ENCODE results near the gene AHCY. TPM values are rescaled to one million over a fixed set of nuclear protein-coding genes. Genes with fewer than 3 reads are reported as not detected.

Gene AHCY
- total RNA-seq, 1 experiment from 2014 or later = 401 TPM

DNA sequence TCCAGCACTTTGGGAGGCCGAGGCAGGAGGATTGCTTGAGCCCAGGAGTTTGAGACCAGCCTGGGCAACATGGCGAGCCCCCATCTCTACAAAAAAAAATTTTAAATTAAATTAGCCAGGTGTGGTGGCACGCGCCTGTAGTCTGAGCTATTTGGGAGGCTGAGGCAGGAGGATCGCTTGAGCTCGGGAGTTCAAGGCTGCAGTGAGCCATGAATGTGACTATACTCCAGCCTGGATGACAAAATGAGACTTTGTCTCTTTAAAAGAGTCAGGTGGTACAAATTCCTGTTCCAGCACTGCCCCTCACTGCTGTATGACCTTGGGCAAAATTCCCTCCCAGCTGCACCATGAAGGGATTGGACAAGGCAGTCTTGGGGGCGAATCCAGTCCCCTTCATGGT is 28.5 kb downstream of the AHCY start:
- DNase-seq (ENCODE audit: low spot score) (no peak), ATAC-seq (no peak)
- no peaks in the 10 kb centered on the region for H3K27me3 Mint-ChIP-seq (ENCODE audit: low read depth)
- CTCF ChIA-PET = interaction anchor here (1.1 to 2.3 kb wide), 2 partner anchors 15 to 84 kb away, joined by 3 to 14 read pairs; no protein-coding TSS in a partner anchor
- H3K4me1 Mint-ChIP-seq = no peaks in the 10 kb centered on the region
- TF ChIP-seq GTF2I (CRISPR knock-in tag; conservative IDR thresholded peaks at IDR 0.05) (no peak), NR2C2 (CRISPR knock-in tag; IDR thresholded peaks at IDR 0.05) (no peak), ELF4 (CRISPR knock-in tag; IDR thresholded peaks at IDR 0.05; ENCODE audit: low read depth) (no peak), RELA (CRISPR knock-in tag; IDR thresholded peaks at IDR 0.05; ENCODE audit: borderline replicate concordance) (no peak), ZNF219 (CRISPR knock-in tag; IDR thresholded peaks at IDR 0.05; ENCODE audit: borderline replicate concordance) (no peak), NR3C1 (CRISPR knock-in tag; conservative IDR thresholded peaks at IDR 0.05; ENCODE audit: low read depth) (no peak), NFE2L1 (CRISPR knock-in tag; IDR thresholded peaks at IDR 0.05) (no peak), RORB (CRISPR knock-in tag; IDR thresholded peaks at IDR 0.05) (no peak), TEAD1 (CRISPR knock-in tag; IDR thresholded peaks at IDR 0.05) (no peak)
- TF ChIP-seq, protein P1, sequence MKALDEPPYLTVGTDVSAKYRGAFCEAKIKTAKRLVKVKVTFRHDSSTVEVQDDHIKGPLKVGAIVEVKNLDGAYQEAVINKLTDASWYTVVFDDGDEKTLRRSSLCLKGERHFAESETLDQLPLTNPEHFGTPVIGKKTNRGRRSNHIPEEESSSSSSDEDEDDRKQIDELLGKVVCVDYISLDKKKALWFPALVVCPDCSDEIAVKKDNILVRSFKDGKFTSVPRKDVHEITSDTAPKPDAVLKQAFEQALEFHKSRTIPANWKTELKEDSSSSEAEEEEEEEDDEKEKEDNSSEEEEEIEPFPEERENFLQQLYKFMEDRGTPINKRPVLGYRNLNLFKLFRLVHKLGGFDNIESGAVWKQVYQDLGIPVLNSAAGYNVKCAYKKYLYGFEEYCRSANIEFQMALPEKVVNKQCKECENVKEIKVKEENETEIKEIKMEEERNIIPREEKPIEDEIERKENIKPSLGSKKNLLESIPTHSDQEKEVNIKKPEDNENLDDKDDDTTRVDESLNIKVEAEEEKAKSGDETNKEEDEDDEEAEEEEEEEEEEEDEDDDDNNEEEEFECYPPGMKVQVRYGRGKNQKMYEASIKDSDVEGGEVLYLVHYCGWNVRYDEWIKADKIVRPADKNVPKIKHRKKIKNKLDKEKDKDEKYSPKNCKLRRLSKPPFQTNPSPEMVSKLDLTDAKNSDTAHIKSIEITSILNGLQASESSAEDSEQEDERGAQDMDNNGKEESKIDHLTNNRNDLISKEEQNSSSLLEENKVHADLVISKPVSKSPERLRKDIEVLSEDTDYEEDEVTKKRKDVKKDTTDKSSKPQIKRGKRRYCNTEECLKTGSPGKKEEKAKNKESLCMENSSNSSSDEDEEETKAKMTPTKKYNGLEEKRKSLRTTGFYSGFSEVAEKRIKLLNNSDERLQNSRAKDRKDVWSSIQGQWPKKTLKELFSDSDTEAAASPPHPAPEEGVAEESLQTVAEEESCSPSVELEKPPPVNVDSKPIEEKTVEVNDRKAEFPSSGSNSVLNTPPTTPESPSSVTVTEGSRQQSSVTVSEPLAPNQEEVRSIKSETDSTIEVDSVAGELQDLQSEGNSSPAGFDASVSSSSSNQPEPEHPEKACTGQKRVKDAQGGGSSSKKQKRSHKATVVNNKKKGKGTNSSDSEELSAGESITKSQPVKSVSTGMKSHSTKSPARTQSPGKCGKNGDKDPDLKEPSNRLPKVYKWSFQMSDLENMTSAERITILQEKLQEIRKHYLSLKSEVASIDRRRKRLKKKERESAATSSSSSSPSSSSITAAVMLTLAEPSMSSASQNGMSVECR (CRISPR knock-in tag; IDR thresholded peaks at IDR 0.05; ENCODE audit: borderline replicate concordance) = no peak
- TF ChIP-seq, protein P2, sequence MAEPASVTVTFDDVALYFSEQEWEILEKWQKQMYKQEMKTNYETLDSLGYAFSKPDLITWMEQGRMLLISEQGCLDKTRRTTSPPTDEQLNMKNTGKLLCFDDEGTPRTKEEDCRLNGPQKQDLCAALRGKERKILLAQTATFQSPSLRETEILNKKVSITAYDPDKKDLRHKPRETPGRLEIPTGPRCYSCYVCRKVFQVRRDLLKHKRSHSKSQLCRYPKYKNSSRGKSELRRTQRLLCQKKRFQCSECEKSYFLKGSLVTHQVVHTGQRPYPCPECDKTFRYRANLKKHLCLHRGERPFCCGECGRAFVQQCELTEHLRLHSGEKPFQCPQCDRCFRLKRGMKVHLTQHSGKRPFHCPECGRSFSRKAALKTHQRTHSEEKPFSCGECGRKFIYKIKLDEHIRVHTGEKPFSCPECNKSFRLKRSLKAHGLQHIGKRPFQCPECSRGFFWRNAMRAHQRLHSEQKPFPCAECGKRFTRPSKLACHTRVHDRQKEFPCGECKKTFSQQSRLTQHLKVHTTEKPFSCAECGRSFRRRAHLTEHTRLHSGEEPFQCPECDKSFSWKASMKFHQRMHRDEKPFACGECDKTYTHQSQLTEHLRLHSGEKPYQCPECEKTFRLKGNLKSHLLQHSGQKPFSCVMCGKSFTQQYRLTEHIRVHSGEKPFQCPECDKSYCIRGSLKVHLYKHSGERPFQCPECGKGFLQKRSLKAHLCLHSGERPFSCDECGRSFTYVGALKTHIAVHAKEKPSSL (CRISPR knock-in tag; conservative IDR thresholded peaks at IDR 0.05) = no peak
- H3K9me3 Mint-ChIP-seq = no peaks in the 10 kb centered on the region
- H3K27ac Mint-ChIP-seq = no peak overlapping the region
- H3K36me3 Mint-ChIP-seq = peaks cover 55% of the 10 kb centered on the region
- H3K4me3 Mint-ChIP-seq = no peak overlapping the region
- POLR2A ChIA-PET = no interaction called here

DNA sequence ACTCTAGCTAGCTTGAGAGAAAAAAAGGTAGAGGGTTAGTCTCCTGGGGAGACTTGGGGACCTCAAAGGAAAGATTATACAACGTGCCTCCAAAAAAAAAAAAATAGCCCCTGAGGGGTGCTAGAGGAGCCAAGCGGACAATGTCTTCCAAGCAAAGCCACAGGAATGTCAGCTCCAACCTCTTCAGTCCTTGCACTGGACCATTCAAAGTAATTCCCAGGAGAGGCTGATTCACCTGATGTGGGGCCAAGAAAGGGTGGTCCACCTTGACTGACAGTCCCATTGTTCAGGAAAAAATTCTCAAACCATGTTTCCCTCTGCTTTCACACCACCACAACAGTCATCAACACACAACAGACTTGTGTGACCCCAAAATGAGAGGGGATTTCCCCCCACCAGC is 31.2 kb downstream of the AHCY start:
- TF ChIP-seq SOX15 (CRISPR knock-in tag; IDR thresholded peaks at IDR 0.05) = no peak
- TF ChIP-seq, protein P3, sequence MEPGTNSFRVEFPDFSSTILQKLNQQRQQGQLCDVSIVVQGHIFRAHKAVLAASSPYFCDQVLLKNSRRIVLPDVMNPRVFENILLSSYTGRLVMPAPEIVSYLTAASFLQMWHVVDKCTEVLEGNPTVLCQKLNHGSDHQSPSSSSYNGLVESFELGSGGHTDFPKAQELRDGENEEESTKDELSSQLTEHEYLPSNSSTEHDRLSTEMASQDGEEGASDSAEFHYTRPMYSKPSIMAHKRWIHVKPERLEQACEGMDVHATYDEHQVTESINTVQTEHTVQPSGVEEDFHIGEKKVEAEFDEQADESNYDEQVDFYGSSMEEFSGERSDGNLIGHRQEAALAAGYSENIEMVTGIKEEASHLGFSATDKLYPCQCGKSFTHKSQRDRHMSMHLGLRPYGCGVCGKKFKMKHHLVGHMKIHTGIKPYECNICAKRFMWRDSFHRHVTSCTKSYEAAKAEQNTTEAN (CRISPR knock-in tag; IDR thresholded peaks at IDR 0.05) = no peak
- no peak for TF ChIP-seq TCF7 (CRISPR knock-in tag; IDR thresholded peaks at IDR 0.05; ENCODE audit: low read depth)
- no peak for TF ChIP-seq GRHL2 (CRISPR knock-in tag; IDR thresholded peaks at IDR 0.05; ENCODE audit: insufficient replicate concordance, severe bottlenecking)
- TF ChIP-seq, protein P4, sequence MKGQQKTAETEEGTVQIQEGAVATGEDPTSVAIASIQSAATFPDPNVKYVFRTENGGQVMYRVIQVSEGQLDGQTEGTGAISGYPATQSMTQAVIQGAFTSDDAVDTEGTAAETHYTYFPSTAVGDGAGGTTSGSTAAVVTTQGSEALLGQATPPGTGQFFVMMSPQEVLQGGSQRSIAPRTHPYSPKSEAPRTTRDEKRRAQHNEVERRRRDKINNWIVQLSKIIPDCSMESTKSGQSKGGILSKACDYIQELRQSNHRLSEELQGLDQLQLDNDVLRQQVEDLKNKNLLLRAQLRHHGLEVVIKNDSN (CRISPR knock-in tag; IDR thresholded peaks at IDR 0.05) = no peak
- TF ChIP-seq FOXK1 (CRISPR knock-in tag; IDR thresholded peaks at IDR 0.05) = no peak
- ChIA-PET POLR2A (no interaction called here), CTCF (interaction anchor here (0.7 to 1.4 kb wide), 3 partner anchors 15 to 251 kb away, joined by 3 to 6 read pairs (median 3); no protein-coding TSS in a partner anchor)
- H3K4me3 Mint-ChIP-seq = no peak overlapping the region
- peaks cover 33% of the 10 kb centered on the region for H3K36me3 Mint-ChIP-seq
- peaks cover 3% of the 10 kb centered on the region; the same call in 1 of the 2 replicates for H3K4me1 Mint-ChIP-seq
- peaks cover 7% of the 10 kb centered on the region for H3K27me3 Mint-ChIP-seq (ENCODE audit: low read depth)
- H3K27ac Mint-ChIP-seq = no peak overlapping the region
- ATAC-seq (no peak), DNase-seq (ENCODE audit: low spot score) (no peak)
- H3K9me3 Mint-ChIP-seq = no peaks in the 10 kb centered on the region
